ENCODE results near the gene GRM1.

GRM1 gene

DNA sequence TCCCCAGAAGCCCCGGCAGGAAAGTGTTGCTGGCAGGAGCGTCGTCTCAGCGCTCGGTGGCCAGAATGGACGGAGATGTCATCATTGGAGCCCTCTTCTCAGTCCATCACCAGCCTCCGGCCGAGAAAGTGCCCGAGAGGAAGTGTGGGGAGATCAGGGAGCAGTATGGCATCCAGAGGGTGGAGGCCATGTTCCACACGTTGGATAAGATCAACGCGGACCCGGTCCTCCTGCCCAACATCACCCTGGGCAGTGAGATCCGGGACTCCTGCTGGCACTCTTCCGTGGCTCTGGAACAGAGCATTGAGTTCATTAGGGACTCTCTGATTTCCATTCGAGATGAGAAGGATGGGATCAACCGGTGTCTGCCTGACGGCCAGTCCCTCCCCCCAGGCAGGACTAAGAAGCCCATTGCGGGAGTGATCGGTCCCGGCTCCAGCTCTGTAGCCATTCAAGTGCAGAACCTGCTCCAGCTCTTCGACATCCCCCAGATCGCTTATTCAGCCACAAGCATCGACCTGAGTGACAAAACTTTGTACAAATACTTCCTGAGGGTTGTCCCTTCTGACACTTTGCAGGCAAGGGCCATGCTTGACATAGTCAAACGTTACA is 817 bp downstream of the GRM1 start:
- Histone ChIP-seq H3K4me3 (ENCODE audit: low read length, poor library complexity, severe bottlenecking) (no peak overlapping the region), H2AFZ (ENCODE audit: low read length) (no peak overlapping the region), H3K4me1 (ENCODE audit: insufficient read depth, low read length, poor library complexity, severe bottlenecking) (no peaks in the 10 kb centered on the region), H3K4me2 (ENCODE audit: low read depth, low read length, poor library complexity, severe bottlenecking) (no peak overlapping the region), H3K9me2 (replicated peaks; ENCODE audit: low read depth, low read length) (no peaks in the 10 kb centered on the region), H3K27me3 (ENCODE audit: insufficient read depth, low read length, poor library complexity, severe bottlenecking) (no peaks in the 10 kb centered on the region), H3K9me3 (ENCODE audit: insufficient read depth, low read depth, low read length) (no peaks in the 10 kb centered on the region), H3K9ac (ENCODE audit: low read depth, low read length, poor library complexity, severe bottlenecking) (no peak overlapping the region), H4K20me1 (ENCODE audit: insufficient read depth, low read length, poor library complexity, severe bottlenecking) (no peaks in the 10 kb centered on the region), H3K79me2 (ENCODE audit: insufficient read depth, low read length) (no peaks in the 10 kb centered on the region), H3F3A (ENCODE audit: low read depth) (no peaks in the 10 kb centered on the region), H3K36me3 (ENCODE audit: insufficient read depth, low read length) (no peaks in the 10 kb centered on the region)
- no peak for TF ChIP-seq EZH2phosphoT487 (IDR thresholded peaks at IDR 0.05; ENCODE audit: borderline replicate concordance)
- TF ChIP-seq, protein P1, sequence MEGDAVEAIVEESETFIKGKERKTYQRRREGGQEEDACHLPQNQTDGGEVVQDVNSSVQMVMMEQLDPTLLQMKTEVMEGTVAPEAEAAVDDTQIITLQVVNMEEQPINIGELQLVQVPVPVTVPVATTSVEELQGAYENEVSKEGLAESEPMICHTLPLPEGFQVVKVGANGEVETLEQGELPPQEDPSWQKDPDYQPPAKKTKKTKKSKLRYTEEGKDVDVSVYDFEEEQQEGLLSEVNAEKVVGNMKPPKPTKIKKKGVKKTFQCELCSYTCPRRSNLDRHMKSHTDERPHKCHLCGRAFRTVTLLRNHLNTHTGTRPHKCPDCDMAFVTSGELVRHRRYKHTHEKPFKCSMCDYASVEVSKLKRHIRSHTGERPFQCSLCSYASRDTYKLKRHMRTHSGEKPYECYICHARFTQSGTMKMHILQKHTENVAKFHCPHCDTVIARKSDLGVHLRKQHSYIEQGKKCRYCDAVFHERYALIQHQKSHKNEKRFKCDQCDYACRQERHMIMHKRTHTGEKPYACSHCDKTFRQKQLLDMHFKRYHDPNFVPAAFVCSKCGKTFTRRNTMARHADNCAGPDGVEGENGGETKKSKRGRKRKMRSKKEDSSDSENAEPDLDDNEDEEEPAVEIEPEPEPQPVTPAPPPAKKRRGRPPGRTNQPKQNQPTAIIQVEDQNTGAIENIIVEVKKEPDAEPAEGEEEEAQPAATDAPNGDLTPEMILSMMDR (conservative IDR thresholded peaks at IDR 0.05; ENCODE audit: low read length) = no peak

DNA sequence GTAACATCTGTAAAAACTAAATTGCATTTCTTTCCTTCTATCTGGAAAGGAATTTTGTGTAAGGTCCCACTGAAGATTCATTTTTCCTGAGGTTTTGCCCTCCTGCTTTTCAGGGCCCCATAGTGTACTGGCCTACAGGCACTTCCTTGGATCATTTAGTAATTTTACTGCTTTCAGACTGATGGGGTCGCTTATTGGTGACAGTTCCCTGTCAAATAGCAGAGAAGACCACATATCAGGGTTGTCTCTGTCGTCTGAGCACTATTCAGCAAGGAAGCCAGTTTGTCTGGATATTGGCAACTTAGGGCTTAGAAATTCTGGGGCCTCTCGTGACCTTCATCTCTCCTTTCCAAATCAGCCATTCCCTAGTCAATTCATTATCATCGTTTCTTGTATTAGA is 3.5 kb downstream of the GRM1 start:
- no peaks in the 10 kb centered on the region for H4K20me1 ChIP-seq (ENCODE audit: insufficient read depth, low read length, poor library complexity, severe bottlenecking)
- H3K79me2 ChIP-seq (ENCODE audit: insufficient read depth, low read length) = no peaks in the 10 kb centered on the region
- no peaks in the 10 kb centered on the region for H3K36me3 ChIP-seq (ENCODE audit: insufficient read depth, low read length)
- H2AFZ ChIP-seq (ENCODE audit: low read length) = no peak overlapping the region
- no peak overlapping the region for H3K9ac ChIP-seq (ENCODE audit: low read depth, low read length, poor library complexity, severe bottlenecking)
- H3K9me2 ChIP-seq (replicated peaks; ENCODE audit: low read depth, low read length) = no peaks in the 10 kb centered on the region
- H3K4me1 ChIP-seq (ENCODE audit: insufficient read depth, low read length, poor library complexity, severe bottlenecking) = no peaks in the 10 kb centered on the region
- H3K4me2 ChIP-seq (ENCODE audit: low read depth, low read length, poor library complexity, severe bottlenecking) = no peak overlapping the region
- no peaks in the 10 kb centered on the region for H3K27me3 ChIP-seq (ENCODE audit: insufficient read depth, low read length, poor library complexity, severe bottlenecking)
- TF ChIP-seq, protein P1 (conservative IDR thresholded peaks at IDR 0.05; ENCODE audit: low read length) = no peak
- TF ChIP-seq EZH2phosphoT487 (IDR thresholded peaks at IDR 0.05; ENCODE audit: borderline replicate concordance) = no peak
- H3K9me3 ChIP-seq (ENCODE audit: insufficient read depth, low read depth, low read length) = no peaks in the 10 kb centered on the region
- no peaks in the 10 kb centered on the region for H3F3A ChIP-seq (ENCODE audit: low read depth)
- H3K4me3 ChIP-seq (ENCODE audit: low read length, poor library complexity, severe bottlenecking) = no peak overlapping the region

DNA sequence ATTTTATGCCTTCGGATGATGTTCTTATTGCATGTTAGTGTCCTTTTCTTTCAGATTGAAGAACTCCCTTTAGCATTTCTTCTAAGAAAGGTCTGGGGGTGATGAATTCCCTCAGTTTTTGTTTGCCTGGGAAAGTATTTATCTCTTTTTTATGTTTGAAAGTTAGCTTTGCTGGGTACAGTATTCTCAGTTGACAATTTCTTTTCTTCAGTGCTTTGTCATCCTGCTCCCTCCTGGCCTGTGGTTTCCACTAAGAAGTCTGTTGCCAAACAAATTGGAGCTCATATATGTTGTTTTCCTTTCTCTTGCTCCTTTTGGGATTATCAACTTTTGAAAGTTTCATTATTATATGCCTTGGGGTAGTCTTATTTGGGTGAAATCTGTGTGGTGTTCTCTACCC is 11.5 kb downstream of the GRM1 start:
- no peaks in the 10 kb centered on the region for H3K4me1 ChIP-seq (ENCODE audit: insufficient read depth, low read length, poor library complexity, severe bottlenecking)
- H2AFZ ChIP-seq (ENCODE audit: low read length) = no peak overlapping the region
- no peaks in the 10 kb centered on the region for H3F3A ChIP-seq (ENCODE audit: low read depth)
- H3K79me2 ChIP-seq (ENCODE audit: insufficient read depth, low read length) = no peaks in the 10 kb centered on the region
- no peak for TF ChIP-seq EZH2phosphoT487 (IDR thresholded peaks at IDR 0.05; ENCODE audit: borderline replicate concordance)
- TF ChIP-seq, protein P1 (conservative IDR thresholded peaks at IDR 0.05; ENCODE audit: low read length) = no peak
- H4K20me1 ChIP-seq (ENCODE audit: insufficient read depth, low read length, poor library complexity, severe bottlenecking) = no peaks in the 10 kb centered on the region
- no peak overlapping the region for H3K4me3 ChIP-seq (ENCODE audit: low read length, poor library complexity, severe bottlenecking)
- no peaks in the 10 kb centered on the region for H3K9me3 ChIP-seq (ENCODE audit: insufficient read depth, low read depth, low read length)
- no peak overlapping the region for H3K4me2 ChIP-seq (ENCODE audit: low read depth, low read length, poor library complexity, severe bottlenecking)
- H3K9me2 ChIP-seq (replicated peaks; ENCODE audit: low read depth, low read length) = no peaks in the 10 kb centered on the region
- no peaks in the 10 kb centered on the region for H3K36me3 ChIP-seq (ENCODE audit: insufficient read depth, low read length)
- H3K27me3 ChIP-seq (ENCODE audit: insufficient read depth, low read length, poor library complexity, severe bottlenecking) = no peaks in the 10 kb centered on the region
- H3K9ac ChIP-seq (ENCODE audit: low read depth, low read length, poor library complexity, severe bottlenecking) = no peak overlapping the region

All from Loucy (cell line).